Colonic mucosa (tissue), 4 donors: ENCODE measurements around the gene BBS5. TPM values are rescaled to one million over a fixed set of nuclear protein-coding genes. Genes with fewer than 3 reads are reported as not detected.
A peak's percentile ranks its signal among the peaks of the same experiment; 100 is the strongest.
"Not testable (repeated sequence)": the region's sequence is repeated elsewhere in the genome, so short reads cannot be mapped to it uniquely, and the experiment has no call there.

Source experiments
- DNase-seq: peaks from one replicate; pipeline ENCODE4 v3.0.0-alpha.2; 2020
- H3K27ac ChIP-seq: fragments of 200-600 bp; one replicate; pipeline ENCODE4 v1.8.0; 2021
- H3K27me3 ChIP-seq: fragments of 200-600 bp; one replicate; pipeline ENCODE4 v1.8.0; 2021
- H3K36me3 ChIP-seq: fragments of 200-600 bp; one replicate; pipeline ENCODE4 v1.8.0; 2021
- H3K4me1 ChIP-seq: fragments of 200-600 bp; one replicate; pipeline ENCODE4 v1.8.0; 2021; ENCODE audit warnings: mild to moderate bottlenecking
- H3K4me3 ChIP-seq: fragments of 200-600 bp; one replicate; pipeline ENCODE4 v1.8.0; 2021
- H3K9ac ChIP-seq, 2 donors: one replicate each; pipeline ENCODE4 v1.7.0; 2013; ENCODE audit warnings: control low read depth in 2 of 2, low read depth in 2 of 2, low read length in 2 of 2
- H3K9me3 ChIP-seq: fragments of 200-600 bp; one replicate; pipeline ENCODE4 v1.8.0; 2021
- CTCF ChIP-seq: fragments of 200-600 bp; IDR thresholded peaks from one replicate; pipeline ENCODE4 v1.8.0; 2022; ENCODE audit warnings: antibody characterized with exemption, mild to moderate bottlenecking
- intact Hi-C: fragments of 100-400 bp; cut with DNase I; formaldehyde crosslinking; loops from one replicate; pipeline ENCODE4 v1.14.1; 2022
- total RNA-seq, 2 donors: library from RNA; stranded (reverse); fragmentation: NEBNext Ultra II Directional in 1 of 2; extraction: Animal tissue kit (Norgen Biotek cat#: 25700) in 1 of 2; gene quantifications; one replicate each; pipeline ENCODE4 v1.2.1, GENCODE V29; 2021
- donor health status: healthy.
- donor health status: DM: no; HTN: no; CAD: no.
- donor health status: DM: no; HTN: no; CAD: no.

Gene BBS5
- total RNA-seq = 1 to 10 TPM; 1.9 to 2.4 TPM

GRCh38 chr2:169479257-169480078 lies at the start of gene BBS5:
Gene BBS5 (plus strand): TSS chr2:169479494. CDS start chr2:169479554, 60 bp downstream.
- no peaks in the 10 kb centered on the region for H3K36me3 ChIP-seq
- H3K9ac ChIP-seq = peak within 1 kb of the TSS; percentile 66 to 75
- no peaks in the 10 kb centered on the region for H3K27me3 ChIP-seq
- no peaks in the 10 kb centered on the region for H3K4me1 ChIP-seq
- H3K27ac ChIP-seq = peak within 1 kb of the TSS; percentile 15
- intact Hi-C loops = no loop called here
- peak; percentile 76 for DNase-seq
- peak; percentile 42 for TF ChIP-seq CTCF
- H3K9me3 ChIP-seq = no peaks in the 10 kb centered on the region
- peak within 1 kb of the TSS; percentile 60 for H3K4me3 ChIP-seq

- intact Hi-C loops, DNase-seq: not testable (repeated sequence)
Observed at GRCh38 chr2:169431772-169432171, 47.5 kb upstream of the BBS5 start.

DNA sequence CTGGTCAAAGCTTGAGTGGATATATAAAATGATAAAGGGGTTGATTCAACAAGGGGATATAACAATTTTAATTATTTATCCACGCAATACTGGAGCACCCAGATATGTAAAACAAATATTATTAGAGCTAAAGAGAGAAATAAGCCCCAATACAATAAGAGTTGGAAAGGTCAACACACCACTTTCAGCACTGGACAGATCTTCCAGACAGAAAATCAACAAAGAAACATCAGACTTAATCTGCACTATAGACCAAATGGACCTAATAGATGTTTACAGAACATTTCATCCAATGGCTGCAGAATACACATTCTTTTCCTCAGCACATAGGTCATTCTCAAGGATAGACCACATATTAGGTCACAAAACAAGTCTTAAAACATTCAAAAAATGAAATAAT lies 45.1 kb upstream of the BBS5 start:
- H3K9ac ChIP-seq, H3K36me3 ChIP-seq, intact Hi-C loops, H3K4me3 ChIP-seq, DNase-seq, H3K9me3 ChIP-seq, H3K4me1 ChIP-seq, H3K27me3 ChIP-seq, H3K27ac ChIP-seq: not testable (repeated sequence)

More at GRCh38 chr2:169431772-169432171, 47.5 kb upstream of the BBS5 start:
- not testable (repeated sequence) for H3K9me3 ChIP-seq, H3K36me3 ChIP-seq, H3K27me3 ChIP-seq, H3K4me1 ChIP-seq, H3K27ac ChIP-seq, H3K4me3 ChIP-seq, H3K9ac ChIP-seq

GRCh38 chr2:169438466-169439072 lies 40.7 kb upstream of the BBS5 start:
- H3K36me3 ChIP-seq = no peaks in the 10 kb centered on the region
- no peaks in the 10 kb centered on the region for H3K9me3 ChIP-seq
- no peak for DNase-seq
- H3K9ac ChIP-seq = no peak overlapping the region
- no peaks in the 10 kb centered on the region for H3K4me1 ChIP-seq
- no peak overlapping the region for H3K4me3 ChIP-seq
- TF ChIP-seq CTCF = no peak
- no peak overlapping the region for H3K27ac ChIP-seq
- intact Hi-C loops = no loop called here
- no peaks in the 10 kb centered on the region for H3K27me3 ChIP-seq

DNA sequence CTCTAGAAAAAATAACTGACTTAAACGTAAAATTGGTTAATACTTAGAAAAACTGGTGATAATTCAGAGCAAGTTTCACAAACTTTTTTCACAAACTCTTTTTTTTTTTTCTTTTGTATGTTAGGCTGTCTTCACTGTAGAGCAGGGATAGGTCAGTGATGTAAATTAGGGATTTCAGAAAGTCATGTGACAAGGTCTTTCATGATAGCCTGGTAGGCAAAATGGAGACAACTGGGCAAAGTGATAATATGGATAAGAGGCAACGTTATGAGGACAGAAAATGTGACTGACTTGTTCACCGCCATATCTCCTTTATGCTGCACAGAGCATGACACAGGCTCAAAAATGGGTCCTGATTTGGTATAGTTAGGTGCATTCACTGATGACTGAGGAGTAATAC lies 39.4 kb upstream of the BBS5 start:
- Histone ChIP-seq H3K36me3 (no peaks in the 10 kb centered on the region), H3K27ac (no peak overlapping the region), H3K27me3 (no peaks in the 10 kb centered on the region), H3K4me1 (no peaks in the 10 kb centered on the region), H3K9me3 (no peaks in the 10 kb centered on the region), H3K9ac (no peak overlapping the region), H3K4me3 (no peak overlapping the region)
- TF ChIP-seq CTCF = no peak
- DNase-seq = no peak
- intact Hi-C loops = no loop called here

GRCh38 chr2:169446452-169446851 lies 32.8 kb upstream of the BBS5 start:
- DNase-seq = no peak
- intact Hi-C loops = no loop called here
- H3K4me3 ChIP-seq = no peak overlapping the region
- no peaks in the 10 kb centered on the region for H3K9me3 ChIP-seq
- H3K27ac ChIP-seq = no peak overlapping the region
- H3K36me3 ChIP-seq = no peaks in the 10 kb centered on the region
- no peaks in the 10 kb centered on the region for H3K4me1 ChIP-seq
- H3K27me3 ChIP-seq = no peaks in the 10 kb centered on the region
- H3K9ac ChIP-seq = no peak overlapping the region
- TF ChIP-seq CTCF = no peak
